Brain microvascular endothelial cell (primary cell): ENCODE measurements around the gene NTMT1.

Experiments
- DNase-seq: peaks from one replicate; pipeline ENCODE4 v3.0.0-alpha.2; 2020
- H3K27ac ChIP-seq: fragments of 250-450 bp; sonication (Bioruptor Pico); 2 replicates; pipeline ENCODE4 v1.5.1; 2020; ENCODE audit warnings: mild to moderate bottlenecking, moderate library complexity
- H3K27me3 ChIP-seq: fragments of 250-450 bp; sonication (Bioruptor Pico); replicated peaks from 2 replicates; pipeline ENCODE4 v1.5.1; 2020; ENCODE audit warnings: mild to moderate bottlenecking
- H3K36me3 ChIP-seq: fragments of 250-450 bp; sonication (Bioruptor Pico); replicated peaks from 2 replicates; pipeline ENCODE4 v1.5.1; 2020; ENCODE audit warnings: mild to moderate bottlenecking
- H3K4me3 ChIP-seq: 2 replicates; pipeline ENCODE4 v1.5.1; 2011; ENCODE audit warnings: low read depth, mild to moderate bottlenecking, control low read depth, low read length, moderate library complexity
- CTCF ChIP-seq: IDR thresholded peaks from 2 replicates; pipeline ENCODE4 v1.5.1; 2011; ENCODE audit warnings: low read depth, mild to moderate bottlenecking, moderate library complexity, low read length, control low read depth, inconsistent platforms; ENCODE audit errors: missing control alignments
- in situ Hi-C: cut with HindIII; loops from 2 replicates; pipeline ENCODE4 v1.10.0; 2017; ENCODE audit warnings: low sequenced_read_pairs, low pct_ligation_motif_present

Gene NTMT1

DNA sequence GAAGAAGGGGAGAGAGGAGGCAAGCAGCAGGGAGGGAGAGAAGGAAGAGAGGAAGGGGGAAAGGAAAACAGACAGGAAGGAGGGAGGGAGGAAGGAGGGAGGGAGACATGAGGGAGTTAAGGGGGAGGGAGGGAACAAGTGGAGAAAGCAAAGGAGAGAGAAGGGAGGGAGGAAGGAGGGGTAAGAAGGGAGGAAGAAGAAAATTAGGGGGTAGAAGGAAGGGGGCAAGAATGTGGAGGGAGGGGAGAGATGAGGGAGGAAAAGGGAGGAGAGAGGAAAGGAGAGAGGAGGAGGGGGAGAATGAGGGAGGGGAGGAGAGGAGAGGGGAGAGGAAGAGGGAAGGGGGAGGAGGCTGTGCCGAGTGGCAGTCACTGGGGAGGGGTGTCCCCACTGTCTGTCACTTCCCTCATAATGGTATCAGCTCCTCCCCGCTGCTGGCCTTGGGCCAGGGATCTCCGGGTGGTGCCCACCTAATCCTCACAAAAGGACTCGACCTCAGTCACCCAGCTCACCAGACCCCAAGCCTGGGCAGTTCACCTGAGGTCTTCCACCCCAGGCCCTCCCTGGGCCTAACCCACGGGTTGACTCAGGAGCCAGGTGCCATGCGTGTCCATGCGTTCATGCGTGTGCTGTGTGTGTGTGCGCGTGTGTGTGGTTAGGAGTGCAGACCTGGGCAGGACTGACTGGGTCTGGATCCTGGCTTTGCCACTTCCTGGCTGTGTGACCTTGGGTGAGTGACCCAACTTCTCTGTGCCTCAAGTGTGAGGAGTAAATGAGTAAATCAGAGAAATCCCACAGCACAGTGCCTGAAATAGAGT is 23.2 kb upstream of the NTMT1 start:
- DNase-seq: no peak
- Histone ChIP-seq H3K4me3 (no peak overlapping the region), H3K27ac (no peak overlapping the region), H3K27me3 (no peaks in the 10 kb centered on the region), H3K36me3 (no peaks in the 10 kb centered on the region)
- in situ Hi-C loops: loop anchor here (25.0 kb wide), 1 partner anchor 266 kb away; no protein-coding TSS in a partner anchor
- no peak for TF ChIP-seq CTCF

DNA sequence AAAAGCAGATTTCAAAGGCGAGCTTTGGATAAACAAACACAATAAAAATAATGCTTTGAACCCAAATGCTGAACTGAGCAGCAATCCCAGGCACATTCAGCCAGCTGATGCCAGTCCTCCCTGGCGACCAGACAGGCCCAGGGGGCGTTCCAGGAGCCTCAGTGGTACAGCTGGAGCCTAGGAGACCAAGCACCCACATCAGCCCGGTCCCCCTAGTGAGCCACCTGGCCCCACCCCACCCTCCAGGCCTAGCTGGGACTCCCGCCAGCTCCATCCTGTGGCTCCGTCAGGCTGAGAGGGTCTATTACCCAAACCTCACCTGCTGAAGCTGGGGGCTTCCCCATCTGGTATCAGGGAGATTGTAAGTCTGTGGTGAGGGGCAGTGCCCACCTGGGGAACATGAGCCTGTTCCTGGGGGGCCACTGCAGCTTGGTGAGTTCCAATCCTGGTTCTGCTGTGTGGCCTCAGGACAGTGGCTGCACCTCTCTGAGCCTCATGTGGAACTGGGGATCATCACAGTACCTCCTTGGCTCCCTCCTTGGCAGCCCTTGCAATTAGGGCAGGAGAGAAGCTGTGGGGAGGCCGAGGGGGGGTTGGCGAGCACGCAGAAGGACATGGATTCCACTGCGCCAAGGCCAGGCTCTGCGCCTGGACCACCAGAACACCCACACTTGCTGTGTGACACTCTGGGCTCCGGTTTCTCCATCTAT is 21.8 kb upstream of the NTMT1 start:
- DNase-seq: no peak
- no peak overlapping the region for H3K27ac ChIP-seq
- H3K4me3 ChIP-seq: no peak overlapping the region
- no peaks in the 10 kb centered on the region for H3K36me3 ChIP-seq
- H3K27me3 ChIP-seq: no peaks in the 10 kb centered on the region
- no peak for TF ChIP-seq CTCF
- in situ Hi-C loops: loop anchor here (25.0 kb wide), 1 partner anchor 267 kb away; no protein-coding TSS in a partner anchor

- no peaks in the 10 kb centered on the region for H3K27me3 ChIP-seq
- DNase-seq: no peak
- in situ Hi-C loops: loop anchor here (25.0 kb wide), 1 partner anchor 267 kb away; no protein-coding TSS in a partner anchor
- no peaks in the 10 kb centered on the region for H3K36me3 ChIP-seq
- no peak for TF ChIP-seq CTCF
- H3K4me3 ChIP-seq: no peak overlapping the region
- no peak overlapping the region for H3K27ac ChIP-seq
Measured at GRCh38 chr9:129604766-129605163, 21.2 kb upstream of the NTMT1 start.

GRCh38 chr9:129606161-129607026 is 19.6 kb upstream of the NTMT1 start:
- TF ChIP-seq CTCF: no peak
- in situ Hi-C loops: loop anchor here (25.0 kb wide), 1 partner anchor 269 kb away; no protein-coding TSS in a partner anchor

GRCh38 chr9:129607027-129607387 is 19.0 kb upstream of the NTMT1 start:
- H3K27ac ChIP-seq: peak overlapping the region; percentile 18
- H3K36me3 ChIP-seq: no peaks in the 10 kb centered on the region

More at GRCh38 chr9:129606161-129607026, 19.6 kb upstream of the NTMT1 start:
- peak overlapping the region; percentile 18 for H3K27ac ChIP-seq
- H3K4me3 ChIP-seq: no peak overlapping the region
- no peaks in the 10 kb centered on the region for H3K27me3 ChIP-seq
- no peak for DNase-seq
- H3K36me3 ChIP-seq: no peaks in the 10 kb centered on the region

More at GRCh38 chr9:129607027-129607387, 19.0 kb upstream of the NTMT1 start:
- in situ Hi-C loops: loop anchor here (25.0 kb wide), 1 partner anchor 270 kb away; no protein-coding TSS in a partner anchor
- DNase-seq: no peak
- Histone ChIP-seq H3K4me3 (no peak overlapping the region), H3K27me3 (no peaks in the 10 kb centered on the region)
- no peak for TF ChIP-seq CTCF
